Activated T-cell treated with anti-CD3 and anti-CD28 coated beads, Interleukin-2, amount 50 U/mL, for 72 hours (primary cell): ENCODE results near the gene ARHGAP25. TPM values are rescaled to one million over a fixed set of nuclear protein-coding genes. Genes with fewer than 3 reads are reported as not detected.

Experiments
- ATAC-seq, 2 donors: fragments of 150-1000 bp; cut with Tn5 transposase; replicated peaks in 1 of 2; 2 replicates each; pipeline ENCODE4 v1.10.0; 2021; ENCODE audit warnings: moderate library complexity in 2 of 2, mild to moderate bottlenecking in 1 of 2
- DNase-seq, 2 donors: peaks; one replicate each; pipeline ENCODE4 v3.0.0; 2021 to 2022; ENCODE audit warnings: mixed read lengths in 1 of 2
- H3K27ac Mint-ChIP-seq: one replicate; pipeline ENCODE4 v1.8.0; 2022; ENCODE audit warnings: mild to moderate bottlenecking, moderate library complexity, mixed read lengths
- H3K27me3 Mint-ChIP-seq: one replicate; pipeline ENCODE4 v1.8.0; 2022; ENCODE audit warnings: low read depth, mixed read lengths
- H3K36me3 Mint-ChIP-seq, 2 donors: one replicate each; pipeline ENCODE4 v1.8.0; 2022; ENCODE audit warnings: mixed read lengths in 2 of 2, mild to moderate bottlenecking in 1 of 2; ENCODE audit not compliant: insufficient read depth in 2 of 2
- H3K4me1 Mint-ChIP-seq: one replicate; pipeline ENCODE4 v1.8.0; 2022; ENCODE audit warnings: low read depth, mixed read lengths
- H3K4me3 Mint-ChIP-seq, 2 donors: one replicate each; pipeline ENCODE4 v1.8.0; 2022; ENCODE audit warnings: mild to moderate bottlenecking in 2 of 2, mixed read lengths in 2 of 2, moderate library complexity in 2 of 2
- H3K9me3 Mint-ChIP-seq, 2 donors: one replicate each; pipeline ENCODE4 v1.8.0; 2022; ENCODE audit warnings: mixed read lengths in 2 of 2
- total RNA-seq, 2 donors: library from RNA; stranded (reverse); gene quantifications; one replicate each; pipeline ENCODE4 v1.2.3, GENCODE V29; 2022

ARHGAP25 gene
- total RNA-seq, 2 donors from 2014 or later: 38.3 to 49.5 TPM

- Mint-ChIP-seq H3K27me3 (no peaks in the 10 kb centered on the region), H3K27ac (peak overlapping the region; percentile 96), H3K4me3 (no peak overlapping the region), H3K9me3 (no peaks in the 10 kb centered on the region), H3K4me1 (peaks cover 81% of the 10 kb centered on the region), H3K36me3 (peaks cover 9 to 19% of the 10 kb centered on the region in 2 donors)
- no peak for DNase-seq
- ATAC-seq: peak; percentile 53 to 56
These were observed 5.8 kb downstream of the ARHGAP25 start for GRCh38 chr2:68740400-68740914.

DNA sequence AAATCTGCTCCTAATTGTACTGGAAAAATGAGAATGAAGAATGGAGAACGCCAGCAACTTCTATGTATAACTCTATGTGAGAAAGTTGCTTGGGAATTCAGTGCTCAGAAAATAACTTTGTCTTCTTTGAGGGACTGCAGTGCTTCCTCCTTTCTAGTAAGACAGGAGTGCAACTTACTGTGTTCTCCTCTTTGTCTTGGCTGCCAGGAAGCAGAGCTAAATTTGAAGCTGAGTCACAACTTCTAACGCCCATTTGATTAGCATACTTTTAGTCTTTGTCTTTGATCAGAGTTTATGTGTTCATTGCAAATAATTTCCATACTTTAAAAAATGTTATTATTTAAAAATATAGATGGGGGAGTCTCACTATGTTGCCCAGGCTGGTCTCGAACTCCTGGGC lies 6.6 kb downstream of the ARHGAP25 start:
- Mint-ChIP-seq H3K36me3 (peaks cover 10 to 20% of the 10 kb centered on the region in 2 donors), H3K9me3 (no peaks in the 10 kb centered on the region), H3K27me3 (no peaks in the 10 kb centered on the region), H3K27ac (peak overlapping the region; percentile 96), H3K4me1 (peaks cover 89% of the 10 kb centered on the region), H3K4me3 (no peak overlapping the region)
- ATAC-seq (peak in 1 of 2 donors; percentile 27), DNase-seq (no peak)

GRCh38 chr2:68741805-68742306 lies 7.2 kb downstream of the ARHGAP25 start:
- Mint-ChIP-seq H3K27me3 (no peaks in the 10 kb centered on the region), H3K4me1 (peaks cover 95% of the 10 kb centered on the region), H3K27ac (peak overlapping the region; percentile 75), H3K36me3 (peaks cover 11 to 22% of the 10 kb centered on the region in 2 donors), H3K4me3 (peak overlapping the region; percentile 54 to 64), H3K9me3 (no peaks in the 10 kb centered on the region)
- ATAC-seq (peak; percentile 66 to 70), DNase-seq (peak in 1 of 2 donors; percentile 50)

GRCh38 chr2:68742626-68743415 lies 8.2 kb downstream of the ARHGAP25 start:
- Mint-ChIP-seq H3K9me3 (no peaks in the 10 kb centered on the region), H3K4me1 (peaks cover 100% of the 10 kb centered on the region), H3K27ac (peak overlapping the region; percentile 85), H3K27me3 (no peaks in the 10 kb centered on the region), H3K36me3 (peaks cover 11 to 24% of the 10 kb centered on the region in 2 donors), H3K4me3 (peak overlapping the region; percentile 53 to 66)
- no peak for ATAC-seq
- no peak for DNase-seq

GRCh38 chr2:68743531-68743930 lies 8.9 kb downstream of the ARHGAP25 start:
- H3K4me1 Mint-ChIP-seq: peaks cover 100% of the 10 kb centered on the region
- peak overlapping the region; percentile 53 to 66 for H3K4me3 Mint-ChIP-seq
- no peaks in the 10 kb centered on the region for H3K27me3 Mint-ChIP-seq
- H3K27ac Mint-ChIP-seq: peak overlapping the region; percentile 85
- peaks cover 11 to 24% of the 10 kb centered on the region in 2 donors for H3K36me3 Mint-ChIP-seq
- ATAC-seq (no peak), DNase-seq (no peak)
- H3K9me3 Mint-ChIP-seq: no peaks in the 10 kb centered on the region

- peaks cover 100% of the 10 kb centered on the region for H3K4me1 Mint-ChIP-seq
- DNase-seq: no peak
- no peak for ATAC-seq
- H3K9me3 Mint-ChIP-seq: no peaks in the 10 kb centered on the region
- H3K27me3 Mint-ChIP-seq: no peaks in the 10 kb centered on the region
- peaks cover 11 to 22% of the 10 kb centered on the region in 2 donors for H3K36me3 Mint-ChIP-seq
- peak overlapping the region; percentile 53 to 66 for H3K4me3 Mint-ChIP-seq
- peak overlapping the region; percentile 85 for H3K27ac Mint-ChIP-seq
These were observed 9.8 kb downstream of the ARHGAP25 start for GRCh38 chr2:68744366-68744912.

GRCh38 chr2:68745006-68745405 lies 10.4 kb downstream of the ARHGAP25 start:
- ATAC-seq (peak; percentile 60 to 68), DNase-seq (peak; percentile 56 to 58)
- Mint-ChIP-seq H3K27me3 (no peaks in the 10 kb centered on the region), H3K4me1 (peaks cover 95% of the 10 kb centered on the region), H3K9me3 (no peaks in the 10 kb centered on the region), H3K36me3 (peaks cover 11 to 22% of the 10 kb centered on the region in 2 donors), H3K4me3 (peak overlapping the region; percentile 53 to 66), H3K27ac (peak overlapping the region; percentile 85)

GRCh38 chr2:68746408-68746807 lies 11.8 kb downstream of the ARHGAP25 start:
- Mint-ChIP-seq H3K36me3 (peaks cover 11 to 22% of the 10 kb centered on the region in 2 donors), H3K4me3 (peak overlapping the region; percentile 53 to 66), H3K4me1 (peaks cover 93% of the 10 kb centered on the region), H3K27ac (peak overlapping the region; percentile 40), H3K27me3 (no peaks in the 10 kb centered on the region), H3K9me3 (no peaks in the 10 kb centered on the region)
- DNase-seq: no peak
- ATAC-seq: no peak

- Mint-ChIP-seq H3K9me3 (no peaks in the 10 kb centered on the region), H3K4me3 (peak overlapping the region; percentile 48 to 78), H3K27me3 (no peaks in the 10 kb centered on the region), H3K4me1 (peaks cover 93% of the 10 kb centered on the region), H3K36me3 (peaks cover 11 to 22% of the 10 kb centered on the region in 2 donors), H3K27ac (peak overlapping the region; percentile 55)
- no peak for ATAC-seq
- no peak for DNase-seq
These were observed 12.8 kb downstream of the ARHGAP25 start for GRCh38 chr2:68747413-68747812.

- H3K4me1 Mint-ChIP-seq: peaks cover 90% of the 10 kb centered on the region
- H3K27me3 Mint-ChIP-seq: no peaks in the 10 kb centered on the region
- H3K9me3 Mint-ChIP-seq: no peaks in the 10 kb centered on the region
- H3K36me3 Mint-ChIP-seq: peaks cover 9 to 22% of the 10 kb centered on the region in 2 donors
- ATAC-seq (no peak), DNase-seq (no peak)
- H3K4me3 Mint-ChIP-seq: peak overlapping the region; percentile 48 to 78
- peak overlapping the region; percentile 55 for H3K27ac Mint-ChIP-seq
These were observed 13.3 kb downstream of the ARHGAP25 start for GRCh38 chr2:68747900-68748299.

GRCh38 chr2:68748568-68748967 lies 14.0 kb downstream of the ARHGAP25 start:
- DNase-seq (no peak), ATAC-seq (no peak)
- H3K36me3 Mint-ChIP-seq: peaks cover 9 to 23% of the 10 kb centered on the region in 2 donors
- H3K9me3 Mint-ChIP-seq: no peaks in the 10 kb centered on the region
- H3K27me3 Mint-ChIP-seq: no peaks in the 10 kb centered on the region
- peak overlapping the region; percentile 55 for H3K27ac Mint-ChIP-seq
- H3K4me1 Mint-ChIP-seq: peaks cover 90% of the 10 kb centered on the region
- H3K4me3 Mint-ChIP-seq: peak overlapping the region in 1 of 2 donors; percentile 78

- H3K9me3 Mint-ChIP-seq: no peaks in the 10 kb centered on the region
- no peak for DNase-seq
- no peak overlapping the region for H3K4me3 Mint-ChIP-seq
- peaks cover 90% of the 10 kb centered on the region for H3K4me1 Mint-ChIP-seq
- H3K27ac Mint-ChIP-seq: peak overlapping the region; percentile 28
- no peak for ATAC-seq
- no peaks in the 10 kb centered on the region for H3K27me3 Mint-ChIP-seq
- peaks cover 11 to 24% of the 10 kb centered on the region in 2 donors for H3K36me3 Mint-ChIP-seq
These were observed 14.7 kb downstream of the ARHGAP25 start for GRCh38 chr2:68749345-68749744.
